DOHH2 (cell line): Measurements from ENCODE around the gene ANKRD28.

ENCODE experiments used
- H3F3A ChIP-seq: fragments of 200-600 bp; sonication (generic), shearing (Covaris generic); 2 replicates; pipeline ENCODE4 v1.6.0; 2016; ENCODE audit warnings: antibody characterized with exemption, mild to moderate bottlenecking; ENCODE audit not compliant: control insufficient read depth, insufficient read depth
- H3K27ac ChIP-seq: fragments of 200-600 bp; sonication (generic); 2 replicates; pipeline ENCODE4 v1.5.1; 2014; ENCODE audit warnings: low read depth, mild to moderate bottlenecking, low read length, moderate library complexity
- H3K27me3 ChIP-seq: fragments of 200-600 bp; sonication (generic); 2 replicates; pipeline ENCODE4 v1.6.1; 2014; ENCODE audit warnings: mild to moderate bottlenecking, low read length, mixed read lengths; ENCODE audit not compliant: control insufficient read depth
- H3K36me3 ChIP-seq: fragments of 200-600 bp; sonication (generic); 2 replicates; pipeline ENCODE4 v1.6.1; 2014; ENCODE audit warnings: mild to moderate bottlenecking, low read length, moderate library complexity, mixed read lengths; ENCODE audit not compliant: control insufficient read depth
- H3K4me1 ChIP-seq: fragments of 200-600 bp; sonication (generic); 2 replicates; pipeline ENCODE4 v1.6.1; 2014; ENCODE audit warnings: mild to moderate bottlenecking, low read length, mixed read lengths; ENCODE audit not compliant: control insufficient read depth
- H3K4me2 ChIP-seq: fragments of 200-600 bp; sonication (generic); 2 replicates; pipeline ENCODE4 v1.6.0; 2014; ENCODE audit warnings: mild to moderate bottlenecking, low read length, moderate library complexity
- H3K4me3 ChIP-seq: fragments of 200-600 bp; sonication (generic); 2 replicates; pipeline ENCODE4 v1.5.1; 2014; ENCODE audit warnings: mild to moderate bottlenecking, low read length, mixed read lengths
- H3K79me2 ChIP-seq: fragments of 200-600 bp; sonication (generic); 2 replicates; pipeline ENCODE4 v1.6.1; 2014; ENCODE audit warnings: mild to moderate bottlenecking, low read length, mixed read lengths; ENCODE audit not compliant: control insufficient read depth
- H3K9me2 ChIP-seq: fragments of 200-600 bp; sonication (generic); replicated peaks from 2 replicates; pipeline ENCODE4 v1.6.1; 2014; ENCODE audit warnings: mild to moderate bottlenecking, low read length, mixed read lengths; ENCODE audit not compliant: control insufficient read depth
- H3K9me3 ChIP-seq: fragments of 200-600 bp; sonication (generic); 2 replicates; pipeline ENCODE4 v1.6.1; 2014; ENCODE audit warnings: antibody characterized with exemption, low read length, mixed read lengths; ENCODE audit not compliant: control insufficient read depth, insufficient read depth
- H4K20me1 ChIP-seq: fragments of 200-600 bp; sonication (generic); 2 replicates; pipeline ENCODE4 v1.6.0; 2014; ENCODE audit warnings: low read depth, mild to moderate bottlenecking, antibody characterized with exemption, low read length, moderate library complexity; ENCODE audit not compliant: control insufficient read depth, insufficient read depth
- CTCF ChIP-seq: fragments of 200-600 bp; sonication (generic); IDR thresholded peaks from one replicate; pipeline ENCODE4 v1.5.1; 2014; ENCODE audit warnings: antibody characterized with exemption, mild to moderate bottlenecking, low read depth, low read length; ENCODE audit not compliant: poor library complexity, severe bottlenecking
- EZH2phosphoT487 ChIP-seq: fragments of 200-600 bp; sonication (generic); IDR thresholded peaks from 2 replicates; pipeline ENCODE4 v1.6.1; 2017; ENCODE audit warnings: borderline replicate concordance, mild to moderate bottlenecking, antibody characterized with exemption, low read length, moderate library complexity, mixed read lengths

ANKRD28 gene

DNA sequence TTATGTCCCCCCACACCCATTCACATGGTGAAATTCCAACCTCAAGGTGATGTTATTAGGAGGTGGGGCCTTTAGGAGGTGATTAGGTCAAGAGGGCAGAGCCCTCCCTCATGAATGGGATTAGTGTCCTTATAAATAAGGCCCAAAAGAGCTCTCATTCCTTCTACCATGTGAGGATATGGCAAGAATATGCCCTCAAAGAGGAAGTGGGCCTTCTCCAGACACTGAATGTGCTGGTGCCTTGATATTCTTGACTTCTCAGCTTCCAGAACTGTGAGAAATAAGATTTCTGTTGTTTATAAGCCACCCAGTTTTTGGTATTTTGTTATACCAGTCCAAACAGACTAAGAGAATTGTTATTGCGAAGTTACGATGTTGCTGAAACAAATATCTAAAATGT lies 94.4 kb downstream of the ANKRD28 start:
- Histone ChIP-seq H3K79me2 (no peaks in the 10 kb centered on the region), H3K4me2 (no peak overlapping the region), H3K27ac (no peak overlapping the region), H3K9me2 (no peaks in the 10 kb centered on the region), H3K9me3 (no peaks in the 10 kb centered on the region), H3K36me3 (peaks cover 20% of the 10 kb centered on the region), H3K4me1 (no peaks in the 10 kb centered on the region), H4K20me1 (no peaks in the 10 kb centered on the region), H3F3A (no peaks in the 10 kb centered on the region), H3K27me3 (no peaks in the 10 kb centered on the region), H3K4me3 (no peak overlapping the region)
- TF ChIP-seq EZH2phosphoT487 (no peak), CTCF (no peak)

GRCh38 chr3:15694628-15695027 lies 103.2 kb downstream of the ANKRD28 start:
- Histone ChIP-seq H3K27me3 (no peaks in the 10 kb centered on the region), H3K27ac (no peak overlapping the region), H3K4me1 (no peaks in the 10 kb centered on the region), H3K4me2 (no peak overlapping the region), H3K36me3 (peaks cover 50% of the 10 kb centered on the region), H3K4me3 (no peak overlapping the region), H3K9me3 (no peaks in the 10 kb centered on the region), H3K79me2 (no peaks in the 10 kb centered on the region), H4K20me1 (no peaks in the 10 kb centered on the region), H3F3A (no peaks in the 10 kb centered on the region), H3K9me2 (no peaks in the 10 kb centered on the region)
- TF ChIP-seq EZH2phosphoT487 (no peak), CTCF (no peak)

DNA sequence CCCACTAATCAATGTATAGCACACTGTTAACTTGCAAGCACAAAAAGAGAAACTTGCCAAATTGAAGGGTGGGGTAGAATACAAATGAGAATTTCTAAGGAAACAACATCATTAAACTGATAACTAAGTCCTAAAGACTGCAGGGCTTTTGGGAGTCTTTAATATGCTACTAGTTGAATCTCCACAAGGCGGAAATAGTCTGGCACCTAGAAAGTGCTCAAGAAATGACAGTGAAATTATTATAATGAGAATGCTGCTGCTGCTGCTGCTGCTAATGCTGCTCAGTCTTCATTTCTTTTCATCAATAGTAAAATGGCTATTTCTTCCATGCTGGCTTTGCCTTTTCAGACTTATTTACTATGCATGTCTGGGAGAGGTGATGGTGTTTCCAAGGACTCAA lies 104.4 kb downstream of the ANKRD28 start:
- Histone ChIP-seq H3F3A (no peaks in the 10 kb centered on the region), H3K79me2 (no peaks in the 10 kb centered on the region), H3K36me3 (peaks cover 62% of the 10 kb centered on the region), H3K27me3 (no peaks in the 10 kb centered on the region), H3K4me1 (no peaks in the 10 kb centered on the region), H3K27ac (no peak overlapping the region), H3K4me3 (no peak overlapping the region), H3K9me3 (no peaks in the 10 kb centered on the region), H4K20me1 (no peaks in the 10 kb centered on the region), H3K4me2 (no peak overlapping the region), H3K9me2 (no peaks in the 10 kb centered on the region)
- no peak for TF ChIP-seq CTCF
- TF ChIP-seq EZH2phosphoT487, result no peak

GRCh38 chr3:15690748-15691147 lies 107.0 kb downstream of the ANKRD28 start:
- no peak overlapping the region for H3K27ac ChIP-seq
- no peaks in the 10 kb centered on the region for H4K20me1 ChIP-seq
- H3K4me3 ChIP-seq, result no peak overlapping the region
- no peak for TF ChIP-seq CTCF
- no peak for TF ChIP-seq EZH2phosphoT487
- peaks cover 70% of the 10 kb centered on the region for H3K36me3 ChIP-seq
- H3K9me3 ChIP-seq, result no peaks in the 10 kb centered on the region
- H3K4me2 ChIP-seq, result no peak overlapping the region
- H3K79me2 ChIP-seq, result no peaks in the 10 kb centered on the region
- H3K4me1 ChIP-seq, result no peaks in the 10 kb centered on the region
- no peaks in the 10 kb centered on the region for H3K9me2 ChIP-seq
- H3F3A ChIP-seq, result no peaks in the 10 kb centered on the region
- H3K27me3 ChIP-seq, result no peaks in the 10 kb centered on the region
